ENCODE data around the gene ZNF366. TPM values are rescaled to one million over a fixed set of nuclear protein-coding genes. Genes with fewer than 3 reads are reported as not detected.

Gene ZNF366
- polyA plus RNA-seq, 1 donor (not counting 4 experiments of a cell fraction or from before 2014, with no cell fraction given): not detected

GRCh38 chr5:72455476-72455875, 51.7 kb downstream of the ZNF366 start:
- Histone ChIP-seq H3K27ac (ENCODE audit: control insufficient read depth, insufficient read depth, low read length) (no peak overlapping the region), H3K9me3 (ENCODE audit: control insufficient read depth, low read depth, low read length) (no peaks in the 10 kb centered on the region), H4K20me1 (ENCODE audit: control insufficient read depth, extremely low read depth, insufficient read depth, low read length) (no peaks in the 10 kb centered on the region), H3K4me2 (ENCODE audit: control insufficient read depth, extremely low read depth, insufficient read depth, low read depth, low read length) (no peak overlapping the region), H3K79me2 (ENCODE audit: control insufficient read depth, insufficient read depth, low read length) (no peaks in the 10 kb centered on the region), H3K9ac (ENCODE audit: control insufficient read depth, extremely low read depth, insufficient read depth, low read length) (no peak overlapping the region), H3K27me3 (ENCODE audit: control insufficient read depth, extremely low read depth, insufficient read depth, low read length) (no peaks in the 10 kb centered on the region), H3K4me3 (ENCODE audit: control insufficient read depth in 2 of 3, extremely low read depth in 1 of 3, insufficient read depth in 2 of 3, low read depth in 1 of 3, low read length in 3 of 3) (no peak overlapping the region), H2AFZ (ENCODE audit: control insufficient read depth, low read length) (no peak overlapping the region), H3K9me1 (ENCODE audit: control insufficient read depth, extremely low read depth, insufficient read depth, low read length) (no peaks in the 10 kb centered on the region), H3K36me3 (ENCODE audit: control insufficient read depth in 2 of 2, extremely low read depth in 1 of 2, insufficient read depth in 2 of 2, low read length in 2 of 2) (no peaks in the 10 kb centered on the region), H3K4me1 (ENCODE audit: control insufficient read depth, extremely low read depth, insufficient read depth, low read length) (peaks cover 12% of the 10 kb centered on the region)
- DNase-seq (ENCODE audit: low read depth, low spot score) (no peak), FAIRE-seq (no peak)
- no peak for TF ChIP-seq EZH2 (IDR thresholded peaks at IDR 0.05; ENCODE audit: low read length)
- TF ChIP-seq, protein P1, sequence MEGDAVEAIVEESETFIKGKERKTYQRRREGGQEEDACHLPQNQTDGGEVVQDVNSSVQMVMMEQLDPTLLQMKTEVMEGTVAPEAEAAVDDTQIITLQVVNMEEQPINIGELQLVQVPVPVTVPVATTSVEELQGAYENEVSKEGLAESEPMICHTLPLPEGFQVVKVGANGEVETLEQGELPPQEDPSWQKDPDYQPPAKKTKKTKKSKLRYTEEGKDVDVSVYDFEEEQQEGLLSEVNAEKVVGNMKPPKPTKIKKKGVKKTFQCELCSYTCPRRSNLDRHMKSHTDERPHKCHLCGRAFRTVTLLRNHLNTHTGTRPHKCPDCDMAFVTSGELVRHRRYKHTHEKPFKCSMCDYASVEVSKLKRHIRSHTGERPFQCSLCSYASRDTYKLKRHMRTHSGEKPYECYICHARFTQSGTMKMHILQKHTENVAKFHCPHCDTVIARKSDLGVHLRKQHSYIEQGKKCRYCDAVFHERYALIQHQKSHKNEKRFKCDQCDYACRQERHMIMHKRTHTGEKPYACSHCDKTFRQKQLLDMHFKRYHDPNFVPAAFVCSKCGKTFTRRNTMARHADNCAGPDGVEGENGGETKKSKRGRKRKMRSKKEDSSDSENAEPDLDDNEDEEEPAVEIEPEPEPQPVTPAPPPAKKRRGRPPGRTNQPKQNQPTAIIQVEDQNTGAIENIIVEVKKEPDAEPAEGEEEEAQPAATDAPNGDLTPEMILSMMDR (optimal IDR thresholded peaks at IDR 0.05 in 1 of 3, IDR thresholded peaks at IDR 0.05 in 1 of 3, conservative IDR thresholded peaks at IDR 0.05 in 1 of 3; ENCODE audit: extremely low read depth in 1 of 3, insufficient read depth in 2 of 3, low read length in 3 of 3): no peak
- dilution Hi-C loops (cut with MboI; ENCODE audit: extremely low pct_ligation_motif_present, low sequenced_read_pairs): no loop called here

- no peak for TF ChIP-seq EZH2 (IDR thresholded peaks at IDR 0.05; ENCODE audit: low read length)
- TF ChIP-seq, protein P1 (optimal IDR thresholded peaks at IDR 0.05 in 1 of 3, IDR thresholded peaks at IDR 0.05 in 1 of 3, conservative IDR thresholded peaks at IDR 0.05 in 1 of 3; ENCODE audit: extremely low read depth in 1 of 3, insufficient read depth in 2 of 3, low read length in 3 of 3): no peak
- Histone ChIP-seq H3K4me1 (ENCODE audit: control insufficient read depth, extremely low read depth, insufficient read depth, low read length) (peaks cover 12% of the 10 kb centered on the region), H3K9me1 (ENCODE audit: control insufficient read depth, extremely low read depth, insufficient read depth, low read length) (no peaks in the 10 kb centered on the region), H3K27ac (ENCODE audit: control insufficient read depth, insufficient read depth, low read length) (no peak overlapping the region), H3K4me3 (ENCODE audit: control insufficient read depth in 2 of 3, extremely low read depth in 1 of 3, insufficient read depth in 2 of 3, low read depth in 1 of 3, low read length in 3 of 3) (no peak overlapping the region), H3K36me3 (ENCODE audit: control insufficient read depth in 2 of 2, extremely low read depth in 1 of 2, insufficient read depth in 2 of 2, low read length in 2 of 2) (no peaks in the 10 kb centered on the region), H3K9ac (ENCODE audit: control insufficient read depth, extremely low read depth, insufficient read depth, low read length) (no peak overlapping the region), H3K79me2 (ENCODE audit: control insufficient read depth, insufficient read depth, low read length) (no peaks in the 10 kb centered on the region), H2AFZ (ENCODE audit: control insufficient read depth, low read length) (no peak overlapping the region), H3K9me3 (ENCODE audit: control insufficient read depth, low read depth, low read length) (no peaks in the 10 kb centered on the region), H3K27me3 (ENCODE audit: control insufficient read depth, extremely low read depth, insufficient read depth, low read length) (no peaks in the 10 kb centered on the region), H3K4me2 (ENCODE audit: control insufficient read depth, extremely low read depth, insufficient read depth, low read depth, low read length) (no peak overlapping the region), H4K20me1 (ENCODE audit: control insufficient read depth, extremely low read depth, insufficient read depth, low read length) (no peaks in the 10 kb centered on the region)
- dilution Hi-C loops (cut with MboI; ENCODE audit: extremely low pct_ligation_motif_present, low sequenced_read_pairs): no loop called here
- FAIRE-seq (no peak), DNase-seq (ENCODE audit: low read depth, low spot score) (no peak)
Observed at GRCh38 chr5:72454996-72455395, 52.2 kb downstream of the ZNF366 start.

Data from keratinocyte (primary cell).